Suppressor macrophage treated with lipopolysaccharide for 4 hours (primary cell): Measurements from ENCODE around the gene SPI1.
A peak's percentile ranks its signal among the peaks of the same experiment; 100 is the strongest.

Experiments
- DNase-seq: peaks from one replicate; pipeline ENCODE4 v3.0.0-alpha.2; 2020

SPI1 gene

GRCh38 chr11:47378010-47378835 is at the start of gene SPI1:
TSS of gene SPI1 (minus strand) at chr11:47378547. CDS start at chr11:47378353, 194 bp downstream.
- peak; percentile 94 for DNase-seq

GRCh38 chr11:47426062-47426956 is 48.0 kb upstream of the SPI1 start, which contains the start of gene PSMC3:
TSS of gene PSMC3 (minus strand) at chr11:47426439. CDS start at chr11:47426279, 160 bp downstream.
- DNase-seq = peak; percentile 99

GRCh38 chr11:47425611-47426010 is 47.3 kb upstream of the SPI1 start:
- no peak for DNase-seq

- no peak for DNase-seq
Measured at GRCh38 chr11:47418454-47419259, 40.3 kb upstream of the SPI1 start.

- no peak for DNase-seq
Measured at GRCh38 chr11:47417712-47418111, 39.4 kb upstream of the SPI1 start.

- DNase-seq = no peak
Measured at GRCh38 chr11:47415949-47416472, 37.7 kb upstream of the SPI1 start.

GRCh38 chr11:47415091-47415854 is 36.9 kb upstream of the SPI1 start:
- DNase-seq = no peak

GRCh38 chr11:47414685-47415070 is 36.3 kb upstream of the SPI1 start:
- DNase-seq = no peak

GRCh38 chr11:47413908-47414684 is 35.7 kb upstream of the SPI1 start:
- no peak for DNase-seq

- DNase-seq = no peak
Measured at GRCh38 chr11:47413351-47413750, 35.0 kb upstream of the SPI1 start.

- peak; percentile 78 for DNase-seq
Measured at GRCh38 chr11:47411884-47412746, 33.8 kb upstream of the SPI1 start.

GRCh38 chr11:47410370-47411264 is 32.3 kb upstream of the SPI1 start:
- DNase-seq = no peak

GRCh38 chr11:47409440-47410369 is 31.4 kb upstream of the SPI1 start:
- no peak for DNase-seq

- DNase-seq = peak; percentile 44
Measured at GRCh38 chr11:47408598-47409439, 30.5 kb upstream of the SPI1 start.

GRCh38 chr11:47407746-47408590 is 29.6 kb upstream of the SPI1 start, which contains the start of gene SLC39A13:
TSS of gene SLC39A13 (plus strand) at chr11:47408590. CDS start at chr11:47410095, 1,505 bp downstream.
- peak; percentile 99 for DNase-seq
